Stimulated activated CD4-positive, alpha-beta T cell treated with anti-CD3 and anti-CD28 coated beads, Interleukin-15, amount 100 ng/mL, for 24 hours (primary cell): ENCODE data around the gene CITED4.

ENCODE experiments used
- DNase-seq: peaks from one replicate; pipeline ENCODE4 v3.0.0-alpha.2; 2020

Gene CITED4

GRCh38 chr1:40884055-40884795, 22.1 kb upstream of the CITED4 start:
- DNase-seq: no peak

DNA sequence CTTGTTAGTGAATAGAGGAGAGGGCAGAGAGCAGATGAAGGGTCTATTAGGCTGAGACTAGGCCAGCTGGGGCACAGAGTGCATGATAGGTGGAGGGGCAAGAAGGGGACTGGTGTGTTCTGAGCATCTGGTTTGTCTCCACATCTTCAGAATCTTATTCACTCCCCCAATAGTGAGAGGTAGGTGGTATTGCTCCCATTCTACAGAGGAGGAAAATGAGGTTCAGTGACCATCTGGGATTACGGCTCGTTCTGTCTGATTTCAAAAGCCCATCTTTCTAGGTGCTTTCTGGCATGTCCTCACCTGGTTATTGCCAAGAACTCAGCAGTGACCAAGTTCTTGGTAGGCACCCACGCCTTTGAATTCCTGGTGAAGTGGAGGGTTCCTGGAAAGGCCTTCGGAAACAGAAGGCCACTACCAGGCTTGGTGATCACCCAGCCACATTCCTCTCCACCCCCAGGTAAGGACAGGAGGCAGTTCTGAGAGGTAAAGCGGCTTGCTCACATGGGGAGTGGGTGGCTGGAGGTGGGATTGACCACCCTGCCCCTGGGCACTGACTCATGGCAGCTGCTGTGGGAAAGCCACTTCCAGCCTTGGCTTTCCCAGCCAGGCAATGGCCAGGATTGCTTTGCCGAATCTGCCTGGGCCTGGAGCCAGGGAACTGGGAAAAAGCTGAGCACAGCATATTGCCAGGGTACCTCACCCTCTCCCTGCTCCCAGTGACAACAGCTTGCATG, 18.8 kb upstream of the CITED4 start:
- no peak for DNase-seq

DNA sequence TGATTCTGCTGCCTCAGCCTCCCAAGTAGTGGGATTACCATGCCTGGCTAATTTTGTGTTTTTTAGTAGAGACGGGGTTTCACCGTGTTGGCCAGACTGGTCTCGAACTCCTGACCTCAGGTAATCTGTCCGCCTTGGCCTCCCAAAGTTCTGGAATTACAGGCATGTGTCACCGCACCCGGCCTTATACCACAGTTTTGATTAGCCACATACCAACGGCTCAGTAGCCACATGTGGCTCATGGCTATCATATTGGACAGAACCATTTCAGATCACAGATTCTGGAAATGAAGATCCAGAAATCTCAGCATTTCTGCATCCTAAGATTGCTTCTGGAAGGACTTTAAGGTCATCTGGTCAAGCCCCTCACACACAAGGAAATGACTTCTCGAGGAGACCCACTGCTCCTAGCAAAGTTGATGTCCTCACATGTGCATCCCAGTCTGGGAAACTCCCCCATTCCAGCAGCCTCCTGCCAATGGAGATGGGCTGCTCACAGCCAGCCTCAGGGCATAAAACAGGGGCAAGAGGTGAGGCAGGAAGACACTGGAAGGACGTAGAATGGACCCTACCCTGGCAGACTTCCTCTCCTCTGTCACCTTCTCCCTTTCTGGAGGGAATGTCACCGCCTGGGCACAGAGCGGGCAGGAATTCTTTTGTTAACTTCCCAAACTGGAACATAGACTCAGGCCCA, 17.5 kb upstream of the CITED4 start:
- no peak for DNase-seq

GRCh38 chr1:40878906-40879305, 16.7 kb upstream of the CITED4 start:
- no peak for DNase-seq

- peak; percentile 44 for DNase-seq
These were observed 15.5 kb upstream of the CITED4 start for GRCh38 chr1:40877698-40878097.

DNA sequence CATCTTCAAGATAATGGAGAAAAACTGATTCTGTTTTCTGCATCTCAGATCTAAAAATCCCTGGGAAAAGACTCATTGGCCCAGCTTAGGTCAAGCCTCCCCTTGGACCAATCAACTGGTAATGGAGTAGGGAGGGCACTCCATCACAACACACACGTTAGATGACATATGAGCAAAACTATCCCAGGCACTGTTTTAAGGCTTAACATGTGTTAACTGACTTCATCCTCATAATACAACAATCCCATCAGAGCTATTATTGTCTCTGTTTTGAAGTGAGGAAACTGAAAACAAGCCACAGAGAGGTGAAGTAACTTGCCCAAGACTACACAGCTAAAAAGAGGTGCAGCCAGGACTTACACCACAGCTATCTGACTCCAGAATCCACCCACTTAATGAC, 14.7 kb upstream of the CITED4 start:
- no peak for DNase-seq

- DNase-seq: no peak
These were observed 14.2 kb upstream of the CITED4 start for GRCh38 chr1:40876436-40876761.

DNA sequence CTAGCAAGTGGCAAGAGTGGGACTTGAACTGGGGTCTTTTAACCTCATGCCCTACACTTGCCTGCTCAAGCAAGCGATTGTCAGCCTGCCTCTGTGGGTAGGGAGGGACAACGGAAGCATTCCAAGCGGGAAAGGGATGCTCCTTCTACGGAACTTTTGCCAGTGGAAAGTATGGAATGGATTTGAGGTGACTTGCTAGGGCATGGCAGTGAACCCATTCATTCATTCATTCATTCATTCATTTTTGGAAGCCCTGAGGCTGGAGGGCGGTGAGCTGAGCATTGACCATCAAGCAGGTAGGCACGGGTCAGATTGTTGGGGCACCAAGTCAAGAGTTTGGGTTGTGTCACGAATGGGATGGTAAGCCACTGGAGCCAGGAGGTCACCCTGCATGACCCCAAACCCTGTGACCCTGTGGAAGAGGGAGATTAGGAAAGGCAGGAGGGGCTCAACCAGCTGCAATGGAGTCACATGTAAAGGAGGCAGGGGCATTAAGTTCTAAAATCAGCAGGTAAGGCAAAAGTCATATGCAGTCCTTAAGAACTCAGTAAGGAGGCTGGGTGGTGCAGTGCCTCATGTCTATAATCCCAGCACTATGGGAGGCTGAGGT, 11.8 kb upstream of the CITED4 start:
- no peak for DNase-seq

DNA sequence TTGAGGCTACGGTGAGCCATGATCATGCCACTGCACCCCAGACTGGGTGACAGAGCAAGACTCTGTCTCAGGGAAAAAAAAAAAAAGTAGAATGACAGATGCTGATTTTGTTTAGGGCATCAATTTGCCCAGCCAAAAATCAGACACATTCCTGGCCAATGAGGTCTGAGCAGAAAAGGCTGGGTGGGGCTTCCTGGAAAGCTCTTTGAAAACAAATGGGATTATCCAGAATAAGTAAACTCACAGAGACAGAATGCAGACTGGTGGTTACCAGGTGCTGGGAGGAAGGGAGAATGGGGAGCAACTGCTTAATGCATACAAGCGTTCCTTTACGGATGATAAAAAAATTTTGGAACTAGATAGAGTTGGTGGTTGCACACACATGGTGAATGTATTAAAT, 10.1 kb upstream of the CITED4 start:
- DNase-seq: no peak

DNA sequence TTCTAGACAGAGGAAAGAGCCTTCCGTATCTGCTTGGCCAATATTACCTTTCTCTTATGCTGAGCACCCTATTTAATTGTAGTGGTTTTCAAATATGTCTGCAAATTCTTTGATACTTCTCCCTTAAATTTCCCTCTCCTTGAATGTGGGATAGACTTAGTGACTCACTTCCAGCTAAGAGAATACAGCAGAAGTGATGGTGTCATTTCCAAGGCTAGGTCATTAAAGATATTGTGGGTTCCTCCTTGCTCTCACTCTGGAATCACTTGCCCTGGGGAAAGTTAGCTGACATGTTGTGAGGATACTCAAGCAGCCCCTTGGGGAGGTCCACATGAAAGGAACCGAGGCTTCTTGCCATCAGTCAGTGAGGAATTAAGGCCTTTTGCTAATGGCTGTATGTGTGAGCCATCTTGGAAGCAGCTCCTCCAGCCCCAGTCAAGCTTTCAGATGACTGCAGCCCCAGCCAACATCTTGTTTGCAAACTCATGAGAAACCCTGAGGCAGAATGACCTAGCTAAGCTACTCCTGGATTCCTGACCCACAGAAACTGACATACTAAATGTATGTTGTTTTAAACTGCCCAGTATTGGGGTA, 8.1 kb upstream of the CITED4 start:
- DNase-seq: no peak

DNA sequence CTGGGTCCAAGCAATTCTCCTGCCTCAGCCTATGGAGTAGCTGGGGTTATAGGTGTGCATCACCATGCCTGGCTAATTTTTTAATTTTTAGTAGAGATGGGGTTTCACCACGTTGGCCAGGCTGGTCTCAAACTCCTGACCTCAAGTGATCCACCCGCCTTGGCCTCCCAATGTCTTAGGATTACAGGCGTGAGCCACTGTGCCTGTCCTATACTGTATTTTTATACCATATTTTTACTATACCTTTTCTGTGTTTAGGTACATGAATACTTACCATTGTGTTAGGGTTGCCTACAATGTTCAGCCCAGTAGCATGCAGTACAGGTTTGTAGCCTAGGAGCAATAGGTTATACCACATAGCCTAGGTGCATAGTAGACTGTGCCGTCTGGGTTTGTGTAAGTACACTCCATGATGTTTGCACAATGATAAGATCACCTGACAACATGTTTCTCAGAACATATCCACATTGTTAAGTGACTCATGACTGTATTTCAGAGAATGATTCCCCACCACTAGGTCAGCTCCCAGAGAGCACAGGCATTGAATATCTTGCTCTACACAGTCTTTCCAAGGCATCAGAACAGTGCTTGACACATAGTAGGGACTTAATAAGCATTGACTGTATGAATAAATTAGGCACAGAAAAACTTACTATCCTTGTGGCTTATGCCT, 6.0 kb upstream of the CITED4 start:
- DNase-seq: no peak

DNA sequence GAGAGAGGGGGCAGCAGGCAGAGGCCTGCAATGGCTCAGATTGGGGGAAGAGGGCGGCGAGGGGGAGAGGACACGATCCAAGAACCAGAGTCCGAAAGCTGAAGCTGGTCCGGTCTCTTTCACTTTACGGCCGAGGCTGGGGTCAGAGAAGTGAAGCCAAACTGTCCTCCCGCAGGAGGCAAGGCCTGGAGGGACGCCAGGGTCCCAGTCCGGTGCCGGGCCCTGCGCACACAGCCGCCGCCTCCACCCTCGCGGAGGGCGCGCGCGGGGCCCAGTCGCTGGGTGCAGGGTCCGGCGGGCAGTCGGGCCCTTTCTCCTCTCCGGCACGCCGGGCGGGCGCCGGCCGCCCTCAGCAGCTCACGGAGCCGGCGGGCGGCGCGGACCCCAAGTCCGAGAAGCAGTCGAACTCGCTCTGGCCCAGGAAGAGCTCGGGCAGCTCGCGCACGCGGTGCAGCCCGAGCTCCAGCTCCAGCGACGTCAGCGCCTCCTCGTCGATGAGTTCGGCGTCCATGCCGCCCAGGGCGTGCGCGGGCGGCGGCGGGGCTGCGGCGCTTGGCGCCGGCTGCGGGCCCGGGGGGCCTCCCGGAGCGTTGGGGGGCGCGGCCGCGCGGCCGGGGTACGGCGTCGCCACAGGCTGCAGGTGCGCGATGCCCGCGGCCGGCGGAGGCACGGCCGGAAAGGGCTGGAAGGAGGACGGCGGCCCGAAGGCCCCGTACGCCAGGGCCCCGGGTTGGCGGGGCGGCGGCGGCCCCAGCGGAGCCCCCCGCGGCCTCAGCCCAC, 749 bp downstream of the CITED4 start:
- peak; percentile 53 for DNase-seq

DNA sequence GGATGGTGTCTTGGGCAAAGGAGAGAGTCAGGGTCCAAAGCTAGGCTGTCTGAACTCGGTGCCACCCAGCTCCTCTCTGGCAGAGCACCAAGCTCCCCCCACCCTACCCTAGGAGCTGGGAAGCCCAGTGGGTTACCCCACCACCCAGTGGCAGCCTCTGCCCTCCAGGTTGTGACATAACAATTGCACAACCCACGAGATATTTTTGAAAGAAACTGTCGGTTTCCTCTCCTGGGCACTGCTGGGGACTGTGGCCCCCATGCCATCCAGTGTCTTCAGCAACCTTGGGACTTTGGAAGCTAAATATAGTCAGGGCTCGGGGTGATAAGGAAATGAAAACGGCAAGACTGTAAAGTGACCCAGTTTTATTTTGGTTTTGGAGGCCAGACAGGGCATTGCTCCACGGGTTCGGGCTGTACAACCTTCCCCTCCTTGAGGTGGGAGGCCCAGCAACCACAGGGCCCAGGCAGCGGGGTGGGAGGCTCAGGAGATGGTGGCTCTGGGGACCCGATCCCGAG, 1.4 kb downstream of the CITED4 start:
- no peak for DNase-seq

- no peak for DNase-seq
These were observed 3.2 kb downstream of the CITED4 start for GRCh38 chr1:40858856-40859416.

- DNase-seq: no peak
These were observed 4.4 kb downstream of the CITED4 start for GRCh38 chr1:40857737-40858136.

GRCh38 chr1:40856656-40857302, 5.4 kb downstream of the CITED4 start:
- no peak for DNase-seq

- DNase-seq: no peak
These were observed 6.0 kb downstream of the CITED4 start for GRCh38 chr1:40856116-40856515.

DNA sequence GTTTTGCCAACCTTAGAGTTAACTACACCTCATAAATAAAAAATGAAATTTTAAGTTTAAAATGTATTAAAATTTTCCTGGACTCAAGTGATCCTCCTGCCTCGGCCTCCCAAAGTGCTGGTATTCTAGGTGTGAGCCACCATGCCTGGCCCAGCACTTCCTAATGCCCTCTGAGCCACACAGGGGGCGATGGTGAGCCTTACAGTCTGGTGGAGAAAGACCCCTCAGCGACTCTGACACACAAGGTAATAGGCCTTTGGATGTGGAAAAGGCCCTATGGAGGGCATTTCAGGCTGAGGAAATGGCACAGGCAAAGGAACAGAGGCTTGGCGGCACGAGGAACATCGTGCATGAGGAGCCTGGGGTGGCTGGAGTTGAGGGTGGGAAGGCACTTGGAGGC, 6.7 kb downstream of the CITED4 start:
- peak; percentile 22 for DNase-seq

- DNase-seq: no peak
These were observed 8.3 kb downstream of the CITED4 start for GRCh38 chr1:40853885-40854170.

- no peak for DNase-seq
These were observed 8.9 kb downstream of the CITED4 start for GRCh38 chr1:40853113-40853884.
